ENCODE results near the gene EYA3. TPM values are rescaled to one million over a fixed set of nuclear protein-coding genes. Genes with fewer than 3 reads are reported as not detected.

Gene EYA3
- total and polyA plus RNA-seq, 10 of the 15 experiments (the other 5 are each of a cell fraction or from before 2014, with no cell fraction given) = 13.0 to 46.6 (median 23.4) TPM

DNA sequence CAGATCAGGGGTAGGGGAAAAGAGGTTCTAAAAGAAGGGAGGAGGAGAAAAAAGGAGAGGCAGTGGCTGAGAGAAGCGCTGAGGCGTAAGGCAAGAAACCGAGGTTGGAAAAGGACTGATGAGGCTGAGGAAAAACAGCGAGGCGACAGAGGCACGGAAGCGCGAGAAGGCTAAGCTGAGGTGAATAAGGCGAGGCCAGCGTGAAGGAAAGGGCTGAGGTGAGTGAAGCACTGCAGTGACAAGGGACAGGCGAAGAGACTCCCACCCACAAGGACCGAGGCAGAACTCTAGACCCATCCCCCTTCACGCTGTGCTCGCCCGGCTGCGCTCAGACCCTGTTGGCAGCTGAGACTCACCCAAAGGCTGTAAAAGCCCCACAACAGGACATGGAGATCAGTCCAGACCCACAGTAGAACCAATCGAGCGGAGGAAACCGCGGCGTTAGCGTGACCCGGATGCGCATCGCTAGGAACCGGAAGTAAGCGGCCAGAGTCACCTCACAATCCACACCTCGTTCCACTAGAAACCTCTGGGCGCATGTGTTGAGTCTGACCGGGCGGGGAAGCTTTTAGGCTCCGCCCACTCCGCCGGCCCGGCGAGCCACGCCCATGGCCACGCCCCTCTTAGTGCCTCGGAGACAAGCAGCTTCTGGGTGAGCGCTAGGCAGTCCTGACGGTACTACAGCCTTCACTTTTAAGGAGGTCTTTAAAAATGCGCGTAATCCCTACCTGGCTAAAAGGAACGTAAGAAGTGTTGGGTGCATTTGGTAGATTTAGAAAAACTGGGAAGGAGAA, at the start of gene EYA3 (continued):
- TF ChIP-seq, protein P1, sequence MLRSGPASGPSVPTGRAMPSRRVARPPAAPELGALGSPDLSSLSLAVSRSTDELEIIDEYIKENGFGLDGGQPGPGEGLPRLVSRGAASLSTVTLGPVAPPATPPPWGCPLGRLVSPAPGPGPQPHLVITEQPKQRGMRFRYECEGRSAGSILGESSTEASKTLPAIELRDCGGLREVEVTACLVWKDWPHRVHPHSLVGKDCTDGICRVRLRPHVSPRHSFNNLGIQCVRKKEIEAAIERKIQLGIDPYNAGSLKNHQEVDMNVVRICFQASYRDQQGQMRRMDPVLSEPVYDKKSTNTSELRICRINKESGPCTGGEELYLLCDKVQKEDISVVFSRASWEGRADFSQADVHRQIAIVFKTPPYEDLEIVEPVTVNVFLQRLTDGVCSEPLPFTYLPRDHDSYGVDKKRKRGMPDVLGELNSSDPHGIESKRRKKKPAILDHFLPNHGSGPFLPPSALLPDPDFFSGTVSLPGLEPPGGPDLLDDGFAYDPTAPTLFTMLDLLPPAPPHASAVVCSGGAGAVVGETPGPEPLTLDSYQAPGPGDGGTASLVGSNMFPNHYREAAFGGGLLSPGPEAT (IDR thresholded peaks at IDR 0.05; ENCODE audit: low read depth) = peak; percentile 74; the same call in 1 of the 2 replicates
- peak; percentile 80; the same call in 1 of the 2 replicates for TF ChIP-seq SMAD5 (IDR thresholded peaks at IDR 0.05; ENCODE audit: low read depth)
- peak; percentile 59 for TF ChIP-seq YY1 (IDR thresholded peaks at IDR 0.05; ENCODE audit: low read depth, low read length)
- TF ChIP-seq, protein P2, sequence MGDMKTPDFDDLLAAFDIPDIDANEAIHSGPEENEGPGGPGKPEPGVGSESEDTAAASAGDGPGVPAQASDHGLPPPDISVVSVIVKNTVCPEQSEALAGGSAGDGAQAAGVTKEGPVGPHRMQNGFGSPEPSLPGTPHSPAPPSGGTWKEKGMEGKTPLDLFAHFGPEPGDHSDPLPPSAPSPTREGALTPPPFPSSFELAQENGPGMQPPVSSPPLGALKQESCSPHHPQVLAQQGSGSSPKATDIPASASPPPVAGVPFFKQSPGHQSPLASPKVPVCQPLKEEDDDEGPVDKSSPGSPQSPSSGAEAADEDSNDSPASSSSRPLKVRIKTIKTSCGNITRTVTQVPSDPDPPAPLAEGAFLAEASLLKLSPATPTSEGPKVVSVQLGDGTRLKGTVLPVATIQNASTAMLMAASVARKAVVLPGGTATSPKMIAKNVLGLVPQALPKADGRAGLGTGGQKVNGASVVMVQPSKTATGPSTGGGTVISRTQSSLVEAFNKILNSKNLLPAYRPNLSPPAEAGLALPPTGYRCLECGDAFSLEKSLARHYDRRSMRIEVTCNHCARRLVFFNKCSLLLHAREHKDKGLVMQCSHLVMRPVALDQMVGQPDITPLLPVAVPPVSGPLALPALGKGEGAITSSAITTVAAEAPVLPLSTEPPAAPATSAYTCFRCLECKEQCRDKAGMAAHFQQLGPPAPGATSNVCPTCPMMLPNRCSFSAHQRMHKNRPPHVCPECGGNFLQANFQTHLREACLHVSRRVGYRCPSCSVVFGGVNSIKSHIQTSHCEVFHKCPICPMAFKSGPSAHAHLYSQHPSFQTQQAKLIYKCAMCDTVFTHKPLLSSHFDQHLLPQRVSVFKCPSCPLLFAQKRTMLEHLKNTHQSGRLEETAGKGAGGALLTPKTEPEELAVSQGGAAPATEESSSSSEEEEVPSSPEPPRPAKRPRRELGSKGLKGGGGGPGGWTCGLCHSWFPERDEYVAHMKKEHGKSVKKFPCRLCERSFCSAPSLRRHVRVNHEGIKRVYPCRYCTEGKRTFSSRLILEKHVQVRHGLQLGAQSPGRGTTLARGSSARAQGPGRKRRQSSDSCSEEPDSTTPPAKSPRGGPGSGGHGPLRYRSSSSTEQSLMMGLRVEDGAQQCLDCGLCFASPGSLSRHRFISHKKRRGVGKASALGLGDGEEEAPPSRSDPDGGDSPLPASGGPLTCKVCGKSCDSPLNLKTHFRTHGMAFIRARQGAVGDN (IDR thresholded peaks at IDR 0.05) = peak; percentile 97
- TF ChIP-seq STAT3 (IDR thresholded peaks at IDR 0.05; ENCODE audit: low read depth, low read length) = no peak
- TF ChIP-seq RB1 (IDR thresholded peaks at IDR 0.05; ENCODE audit: borderline replicate concordance) = peak; percentile 54; the same call in 1 of the 2 replicates
- peak in 1 of 2 experiments; percentile 62; a peak in 1 of 4 replicates for TF ChIP-seq SRF (IDR thresholded peaks at IDR 0.05; ENCODE audit: low read depth in 2 of 2, low read length in 2 of 2)
- TF ChIP-seq GATAD2B (conservative IDR thresholded peaks at IDR 0.05; ENCODE audit: low read depth) = peak; percentile 59; the same call in 1 of the 2 replicates
- TF ChIP-seq DPF2 (IDR thresholded peaks at IDR 0.05) = peak; percentile 32; the same call in 1 of the 2 replicates
- TF ChIP-seq TCF12 (IDR thresholded peaks at IDR 0.05; ENCODE audit: low read depth, low read length) = 0 out of 2 replicates have a peak, but pooled peaks have one; percentile 12
- TF ChIP-seq SMAD1 (IDR thresholded peaks at IDR 0.05; ENCODE audit: low read depth, partially characterized antibody) = peak; percentile 68
- peak; percentile 90 for TF ChIP-seq RUNX3 (IDR thresholded peaks at IDR 0.05; ENCODE audit: low read length)
- TF ChIP-seq, protein P3, sequence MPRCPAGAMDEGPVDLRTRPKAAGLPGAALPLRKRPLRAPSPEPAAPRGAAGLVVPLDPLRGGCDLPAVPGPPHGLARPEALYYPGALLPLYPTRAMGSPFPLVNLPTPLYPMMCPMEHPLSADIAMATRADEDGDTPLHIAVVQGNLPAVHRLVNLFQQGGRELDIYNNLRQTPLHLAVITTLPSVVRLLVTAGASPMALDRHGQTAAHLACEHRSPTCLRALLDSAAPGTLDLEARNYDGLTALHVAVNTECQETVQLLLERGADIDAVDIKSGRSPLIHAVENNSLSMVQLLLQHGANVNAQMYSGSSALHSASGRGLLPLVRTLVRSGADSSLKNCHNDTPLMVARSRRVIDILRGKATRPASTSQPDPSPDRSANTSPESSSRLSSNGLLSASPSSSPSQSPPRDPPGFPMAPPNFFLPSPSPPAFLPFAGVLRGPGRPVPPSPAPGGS (IDR thresholded peaks at IDR 0.05; ENCODE audit: borderline replicate concordance, insufficient read depth, low read depth, low read length, poor library complexity, severe bottlenecking) = no peak
- 0 out of 2 replicates have a peak, but pooled peaks have one; percentile 27 for TF ChIP-seq IRF4 (IDR thresholded peaks at IDR 0.05; ENCODE audit: low read depth, low read length)
- TF ChIP-seq ZNF274 (IDR thresholded peaks at IDR 0.05; ENCODE audit: insufficient read depth, insufficient read length) = no peak
- TF ChIP-seq, protein P4, sequence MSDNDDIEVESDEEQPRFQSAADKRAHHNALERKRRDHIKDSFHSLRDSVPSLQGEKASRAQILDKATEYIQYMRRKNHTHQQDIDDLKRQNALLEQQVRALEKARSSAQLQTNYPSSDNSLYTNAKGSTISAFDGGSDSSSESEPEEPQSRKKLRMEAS (IDR thresholded peaks at IDR 0.05; ENCODE audit: low read depth, low read length) = peak; percentile 51; the same call in 1 of the 2 replicates
- TF ChIP-seq GABPA (IDR thresholded peaks at IDR 0.05; ENCODE audit: low read depth) = peak; percentile 98
- TF ChIP-seq, protein P5, sequence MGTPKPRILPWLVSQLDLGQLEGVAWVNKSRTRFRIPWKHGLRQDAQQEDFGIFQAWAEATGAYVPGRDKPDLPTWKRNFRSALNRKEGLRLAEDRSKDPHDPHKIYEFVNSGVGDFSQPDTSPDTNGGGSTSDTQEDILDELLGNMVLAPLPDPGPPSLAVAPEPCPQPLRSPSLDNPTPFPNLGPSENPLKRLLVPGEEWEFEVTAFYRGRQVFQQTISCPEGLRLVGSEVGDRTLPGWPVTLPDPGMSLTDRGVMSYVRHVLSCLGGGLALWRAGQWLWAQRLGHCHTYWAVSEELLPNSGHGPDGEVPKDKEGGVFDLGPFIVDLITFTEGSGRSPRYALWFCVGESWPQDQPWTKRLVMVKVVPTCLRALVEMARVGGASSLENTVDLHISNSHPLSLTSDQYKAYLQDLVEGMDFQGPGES (IDR thresholded peaks at IDR 0.05) = no peak
- peak; percentile 43; the same call in 1 of the 2 replicates for TF ChIP-seq SREBF1 (IDR thresholded peaks at IDR 0.05; ENCODE audit: low read length)
